22Rv1 (cell line): ENCODE results near the gene A3GALT2.

ENCODE experiments used
- ZFX ChIP-seq: fragments of 450-650 bp; IDR thresholded peaks from 2 replicates; pipeline ENCODE4 v1.6.1; 2017; ENCODE audit warnings: antibody characterized with exemption, borderline replicate concordance
- TF ChIP-seq, protein P1 (sequence below): fragments of 450-650 bp; IDR thresholded peaks from 2 replicates; pipeline ENCODE4 v1.5.1; 2017; ENCODE audit warnings: mild to moderate bottlenecking

DNA sequence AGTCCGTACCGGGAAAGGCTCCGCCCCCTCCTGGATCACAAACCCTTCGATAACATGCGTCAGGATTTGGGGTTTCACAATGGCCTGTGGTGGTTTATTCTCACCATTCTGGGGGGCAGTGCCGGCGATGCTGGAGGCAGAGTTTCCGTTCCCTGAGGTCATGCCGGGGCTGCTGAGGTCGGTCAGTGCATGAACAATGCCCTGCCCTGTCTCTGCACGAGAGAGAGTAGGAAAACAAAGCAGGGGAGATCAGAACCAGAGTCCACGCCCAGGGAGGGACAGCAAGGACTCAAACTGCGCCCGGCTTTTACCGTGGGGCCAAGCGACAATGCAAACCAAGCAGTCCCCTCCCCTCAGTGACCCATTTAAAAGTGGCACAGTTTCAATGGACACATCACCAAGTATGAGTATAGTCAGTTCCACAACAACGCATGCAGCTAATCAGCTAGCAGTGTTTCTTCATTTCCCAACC is 13.2 kb upstream of the A3GALT2 start:
- TF ChIP-seq, protein P1, sequence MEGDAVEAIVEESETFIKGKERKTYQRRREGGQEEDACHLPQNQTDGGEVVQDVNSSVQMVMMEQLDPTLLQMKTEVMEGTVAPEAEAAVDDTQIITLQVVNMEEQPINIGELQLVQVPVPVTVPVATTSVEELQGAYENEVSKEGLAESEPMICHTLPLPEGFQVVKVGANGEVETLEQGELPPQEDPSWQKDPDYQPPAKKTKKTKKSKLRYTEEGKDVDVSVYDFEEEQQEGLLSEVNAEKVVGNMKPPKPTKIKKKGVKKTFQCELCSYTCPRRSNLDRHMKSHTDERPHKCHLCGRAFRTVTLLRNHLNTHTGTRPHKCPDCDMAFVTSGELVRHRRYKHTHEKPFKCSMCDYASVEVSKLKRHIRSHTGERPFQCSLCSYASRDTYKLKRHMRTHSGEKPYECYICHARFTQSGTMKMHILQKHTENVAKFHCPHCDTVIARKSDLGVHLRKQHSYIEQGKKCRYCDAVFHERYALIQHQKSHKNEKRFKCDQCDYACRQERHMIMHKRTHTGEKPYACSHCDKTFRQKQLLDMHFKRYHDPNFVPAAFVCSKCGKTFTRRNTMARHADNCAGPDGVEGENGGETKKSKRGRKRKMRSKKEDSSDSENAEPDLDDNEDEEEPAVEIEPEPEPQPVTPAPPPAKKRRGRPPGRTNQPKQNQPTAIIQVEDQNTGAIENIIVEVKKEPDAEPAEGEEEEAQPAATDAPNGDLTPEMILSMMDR = no peak
- no peak for TF ChIP-seq ZFX
